Measurements from ENCODE around the gene PAK5.

PAK5 gene

GRCh38 chr20:9570612-9571011 lies 268.3 kb downstream of the PAK5 start:
- Histone ChIP-seq H3K36me3 (ENCODE audit: control insufficient read depth, insufficient read depth, low read length) (no peaks in the 10 kb centered on the region), H3K4me3 (ENCODE audit: low read depth, low read length) (no peak overlapping the region), H3K27ac (ENCODE audit: low read depth, low read length) (no peak overlapping the region), H3K4me1 (ENCODE audit: control insufficient read depth, insufficient read depth, low read length) (peaks cover 41% of the 10 kb centered on the region), H3K27me3 (ENCODE audit: control insufficient read depth, insufficient read depth, low read length) (peaks cover 53% of the 10 kb centered on the region), H3K9me3 (ENCODE audit: control insufficient read depth, insufficient read depth, low read length) (no peaks in the 10 kb centered on the region), H3K9ac (ENCODE audit: low read depth, low read length) (no peak overlapping the region)

GRCh38 chr20:9566977-9567376 lies 271.9 kb downstream of the PAK5 start:
- H3K9me3 ChIP-seq (ENCODE audit: control insufficient read depth, insufficient read depth, low read length), result no peaks in the 10 kb centered on the region
- no peak overlapping the region for H3K27ac ChIP-seq (ENCODE audit: low read depth, low read length)
- peaks cover 24% of the 10 kb centered on the region for H3K27me3 ChIP-seq (ENCODE audit: control insufficient read depth, insufficient read depth, low read length)
- no peak overlapping the region for H3K9ac ChIP-seq (ENCODE audit: low read depth, low read length)
- no peaks in the 10 kb centered on the region for H3K36me3 ChIP-seq (ENCODE audit: control insufficient read depth, insufficient read depth, low read length)
- H3K4me3 ChIP-seq (ENCODE audit: low read depth, low read length), result no peak overlapping the region
- H3K4me1 ChIP-seq (ENCODE audit: control insufficient read depth, insufficient read depth, low read length), result peaks cover 7% of the 10 kb centered on the region

GRCh38 chr20:9565910-9566550 lies 272.8 kb downstream of the PAK5 start:
- H3K9me3 ChIP-seq (ENCODE audit: control insufficient read depth, insufficient read depth, low read length), result no peaks in the 10 kb centered on the region
- H3K36me3 ChIP-seq (ENCODE audit: control insufficient read depth, insufficient read depth, low read length), result no peaks in the 10 kb centered on the region
- no peak overlapping the region for H3K27ac ChIP-seq (ENCODE audit: low read depth, low read length)
- no peak overlapping the region for H3K4me3 ChIP-seq (ENCODE audit: low read depth, low read length)
- H3K9ac ChIP-seq (ENCODE audit: low read depth, low read length), result no peak overlapping the region
- peaks cover 16% of the 10 kb centered on the region for H3K27me3 ChIP-seq (ENCODE audit: control insufficient read depth, insufficient read depth, low read length)
- no peaks in the 10 kb centered on the region; the same call in 1 of the 2 replicates for H3K4me1 ChIP-seq (ENCODE audit: control insufficient read depth, insufficient read depth, low read length)

- Histone ChIP-seq H3K36me3 (ENCODE audit: control insufficient read depth, insufficient read depth, low read length) (no peaks in the 10 kb centered on the region), H3K4me1 (ENCODE audit: control insufficient read depth, insufficient read depth, low read length) (no peaks in the 10 kb centered on the region), H3K27me3 (ENCODE audit: control insufficient read depth, insufficient read depth, low read length) (no peaks in the 10 kb centered on the region), H3K27ac (ENCODE audit: low read depth, low read length) (no peak overlapping the region), H3K4me3 (ENCODE audit: low read depth, low read length) (no peak overlapping the region), H3K9me3 (ENCODE audit: control insufficient read depth, insufficient read depth, low read length) (no peaks in the 10 kb centered on the region), H3K9ac (ENCODE audit: low read depth, low read length) (no peak overlapping the region)
Observed at GRCh38 chr20:9557411-9557810, 281.5 kb downstream of the PAK5 start.

- H3K4me1 ChIP-seq (ENCODE audit: control insufficient read depth, insufficient read depth, low read length), result no peaks in the 10 kb centered on the region
- H3K27me3 ChIP-seq (ENCODE audit: control insufficient read depth, insufficient read depth, low read length), result no peaks in the 10 kb centered on the region
- no peak overlapping the region for H3K27ac ChIP-seq (ENCODE audit: low read depth, low read length)
- no peak overlapping the region for H3K9ac ChIP-seq (ENCODE audit: low read depth, low read length)
- no peaks in the 10 kb centered on the region for H3K9me3 ChIP-seq (ENCODE audit: control insufficient read depth, insufficient read depth, low read length)
- H3K36me3 ChIP-seq (ENCODE audit: control insufficient read depth, insufficient read depth, low read length), result no peaks in the 10 kb centered on the region
- no peak overlapping the region for H3K4me3 ChIP-seq (ENCODE audit: low read depth, low read length)
Observed at GRCh38 chr20:9555781-9556180, 283.1 kb downstream of the PAK5 start.

GRCh38 chr20:9551808-9552550 lies 286.9 kb downstream of the PAK5 start:
- no peak overlapping the region for H3K4me3 ChIP-seq (ENCODE audit: low read depth, low read length)
- H3K27me3 ChIP-seq (ENCODE audit: control insufficient read depth, insufficient read depth, low read length), result no peaks in the 10 kb centered on the region
- no peaks in the 10 kb centered on the region for H3K9me3 ChIP-seq (ENCODE audit: control insufficient read depth, insufficient read depth, low read length)
- peaks cover 5% of the 10 kb centered on the region; the same call in 1 of the 2 replicates for H3K4me1 ChIP-seq (ENCODE audit: control insufficient read depth, insufficient read depth, low read length)
- no peak overlapping the region for H3K27ac ChIP-seq (ENCODE audit: low read depth, low read length)
- no peak overlapping the region for H3K9ac ChIP-seq (ENCODE audit: low read depth, low read length)
- no peaks in the 10 kb centered on the region for H3K36me3 ChIP-seq (ENCODE audit: control insufficient read depth, insufficient read depth, low read length)

GRCh38 chr20:9550871-9551270 lies 288.0 kb downstream of the PAK5 start:
- H3K27me3 ChIP-seq (ENCODE audit: control insufficient read depth, insufficient read depth, low read length), result no peaks in the 10 kb centered on the region
- H3K36me3 ChIP-seq (ENCODE audit: control insufficient read depth, insufficient read depth, low read length), result no peaks in the 10 kb centered on the region
- H3K27ac ChIP-seq (ENCODE audit: low read depth, low read length), result no peak overlapping the region
- no peak overlapping the region for H3K4me3 ChIP-seq (ENCODE audit: low read depth, low read length)
- no peaks in the 10 kb centered on the region for H3K9me3 ChIP-seq (ENCODE audit: control insufficient read depth, insufficient read depth, low read length)
- peaks cover 5% of the 10 kb centered on the region; the same call in 1 of the 2 replicates for H3K4me1 ChIP-seq (ENCODE audit: control insufficient read depth, insufficient read depth, low read length)
- no peak overlapping the region for H3K9ac ChIP-seq (ENCODE audit: low read depth, low read length)

- peaks cover 5% of the 10 kb centered on the region; the same call in 1 of the 2 replicates for H3K4me1 ChIP-seq (ENCODE audit: control insufficient read depth, insufficient read depth, low read length)
- H3K4me3 ChIP-seq (ENCODE audit: low read depth, low read length), result no peak overlapping the region
Observed at GRCh38 chr20:9550283-9550682, 288.6 kb downstream of the PAK5 start.

GRCh38 chr20:9543214-9543613 lies 295.7 kb downstream of the PAK5 start:
- no peaks in the 10 kb centered on the region for H3K27me3 ChIP-seq (ENCODE audit: control insufficient read depth, insufficient read depth, low read length)
- no peak overlapping the region for H3K4me3 ChIP-seq (ENCODE audit: low read depth, low read length)
- H3K9ac ChIP-seq (ENCODE audit: low read depth, low read length), result no peak overlapping the region
- no peak overlapping the region for H3K27ac ChIP-seq (ENCODE audit: low read depth, low read length)
- H3K36me3 ChIP-seq (ENCODE audit: control insufficient read depth, insufficient read depth, low read length), result no peaks in the 10 kb centered on the region
- H3K4me1 ChIP-seq (ENCODE audit: control insufficient read depth, insufficient read depth, low read length), result peaks cover 5% of the 10 kb centered on the region; the same call in 1 of the 2 replicates
- H3K9me3 ChIP-seq (ENCODE audit: control insufficient read depth, insufficient read depth, low read length), result no peaks in the 10 kb centered on the region

More at GRCh38 chr20:9550283-9550682, 288.6 kb downstream of the PAK5 start:
- no peaks in the 10 kb centered on the region for H3K9me3 ChIP-seq (ENCODE audit: control insufficient read depth, insufficient read depth, low read length)
- no peak overlapping the region for H3K27ac ChIP-seq (ENCODE audit: low read depth, low read length)
- H3K36me3 ChIP-seq (ENCODE audit: control insufficient read depth, insufficient read depth, low read length), result no peaks in the 10 kb centered on the region
- no peak overlapping the region for H3K9ac ChIP-seq (ENCODE audit: low read depth, low read length)
- H3K27me3 ChIP-seq (ENCODE audit: control insufficient read depth, insufficient read depth, low read length), result no peaks in the 10 kb centered on the region

GRCh38 chr20:9535449-9535848 lies 303.4 kb downstream of the PAK5 start:
- no peaks in the 10 kb centered on the region for H3K36me3 ChIP-seq (ENCODE audit: control insufficient read depth, insufficient read depth, low read length)
- peaks cover 20% of the 10 kb centered on the region for H3K4me1 ChIP-seq (ENCODE audit: control insufficient read depth, insufficient read depth, low read length)
- no peak overlapping the region for H3K27ac ChIP-seq (ENCODE audit: low read depth, low read length)
- no peak overlapping the region for H3K9ac ChIP-seq (ENCODE audit: low read depth, low read length)
- no peaks in the 10 kb centered on the region; the same call in 1 of the 2 replicates for H3K27me3 ChIP-seq (ENCODE audit: control insufficient read depth, insufficient read depth, low read length)
- H3K4me3 ChIP-seq (ENCODE audit: low read depth, low read length), result no peak overlapping the region
- H3K9me3 ChIP-seq (ENCODE audit: control insufficient read depth, insufficient read depth, low read length), result no peaks in the 10 kb centered on the region

GRCh38 chr20:9534025-9534424 lies 304.9 kb downstream of the PAK5 start:
- H3K4me3 ChIP-seq (ENCODE audit: low read depth, low read length), result no peak overlapping the region
- H3K27ac ChIP-seq (ENCODE audit: low read depth, low read length), result no peak overlapping the region
- H3K4me1 ChIP-seq (ENCODE audit: control insufficient read depth, insufficient read depth, low read length), result peaks cover 21% of the 10 kb centered on the region
- no peaks in the 10 kb centered on the region for H3K36me3 ChIP-seq (ENCODE audit: control insufficient read depth, insufficient read depth, low read length)
- H3K27me3 ChIP-seq (ENCODE audit: control insufficient read depth, insufficient read depth, low read length), result no peaks in the 10 kb centered on the region; the same call in 1 of the 2 replicates
- H3K9me3 ChIP-seq (ENCODE audit: control insufficient read depth, insufficient read depth, low read length), result no peaks in the 10 kb centered on the region
- H3K9ac ChIP-seq (ENCODE audit: low read depth, low read length), result no peak overlapping the region
